Liver (tissue), 3 donors: ENCODE measurements around the gene ECD.

Source experiments
- CTCF ChIP-seq: fragments of 150-350 bp; IDR thresholded peaks from 2 replicates; pipeline ENCODE4 v1.5.1; 2017; ENCODE audit warnings: improper control_type of control experiment, low read depth, low read length; ENCODE audit not compliant: missing input control
- EGR1 ChIP-seq, 2 donors: IDR thresholded peaks; 2 replicates each; pipeline ENCODE4 v1.6.1; 2016 to 2018; ENCODE audit warnings: antibody characterized with exemption in 2 of 2, low read depth in 2 of 2
- FOXA1 ChIP-seq: IDR thresholded peaks from 2 replicates; pipeline ENCODE4 v1.6.1; 2016; ENCODE audit warnings: antibody characterized with exemption
- GABPA ChIP-seq, 2 donors: IDR thresholded peaks in 1 of 2; conservative IDR thresholded peaks in 1 of 2; 2 replicates each; pipeline ENCODE4 v1.6.1; 2016; ENCODE audit warnings: antibody characterized with exemption in 2 of 2, mild to moderate bottlenecking in 1 of 2, moderate library complexity in 1 of 2
- MAX ChIP-seq: IDR thresholded peaks from 2 replicates; pipeline ENCODE4 v1.6.1; 2016; ENCODE audit warnings: antibody characterized with exemption
- RAD21 ChIP-seq, 2 donors: IDR thresholded peaks; 2 replicates each; pipeline ENCODE4 v1.6.1; 2016; ENCODE audit warnings: antibody characterized with exemption in 2 of 2, mild to moderate bottlenecking in 2 of 2
- TAF1 ChIP-seq: conservative IDR thresholded peaks from 2 replicates; pipeline ENCODE4 v1.6.1; 2016; ENCODE audit warnings: antibody characterized with exemption, mild to moderate bottlenecking
- ZBTB33 ChIP-seq: IDR thresholded peaks from 2 replicates; pipeline ENCODE4 v1.6.1; 2016; ENCODE audit warnings: antibody characterized with exemption
- donor health status: healthy.
- donor health status: healthy.

GRCh38 chr10:73210395-73211105 is 42.7 kb upstream of the ECD start:
- no peak for TF ChIP-seq CTCF
- no peak for TF ChIP-seq EGR1 (IDR thresholded peaks at IDR 0.05; ENCODE audit: low read depth in 2 of 2)
- no peak for TF ChIP-seq RAD21 (IDR thresholded peaks at IDR 0.05)
- TF ChIP-seq TAF1, result no peak
- TF ChIP-seq GABPA (IDR thresholded peaks at IDR 0.05 in 1 of 2, conservative IDR thresholded peaks at IDR 0.05 in 1 of 2), result no peak
- no peak for TF ChIP-seq MAX
- no peak for TF ChIP-seq FOXA1
- TF ChIP-seq ZBTB33, result no peak
